Panc1 (cell line): ENCODE data around the gene HOXD11. TPM values are rescaled to one million over a fixed set of nuclear protein-coding genes. Genes with fewer than 3 reads are reported as not detected.
A peak's percentile ranks its signal among the peaks of the same experiment; 100 is the strongest.

ENCODE experiments used
- ATAC-seq: fragments of 200-7000 bp; cut with Tn5 transposase; 2 replicates; pipeline ENCODE4 v1.9.1; 2020; ENCODE audit warnings: mild to moderate bottlenecking, moderate library complexity
- BruUV-seq: library from RNA; stranded (reverse); fragments of 400-500 nt; replicated peaks from 2 replicates; lab custom pipeline; 2021; lab: Mats Ljungman, UMichigan
- CTCF ChIA-PET: fragments of 300-600 bp; sonication (Branson Sonifier 250); formaldehyde crosslinking; loops from one replicate; lab custom pipeline; 2022; ENCODE audit warnings: antibody characterized with exemption; lab: Charles Lee
- POLR2A ChIA-PET: fragments of 300-600 bp; sonication (Branson Sonifier 250); formaldehyde crosslinking; loops from one replicate; lab custom pipeline; 2022; ENCODE audit warnings: antibody characterized with exemption; lab: Charles Lee
- DNase-seq: peaks from one replicate; pipeline ENCODE4 v3.0.0-alpha.2; 2010; ENCODE audit warnings: low read depth, low spot score
- H3K27ac ChIP-seq: 2 replicates; pipeline ENCODE4 v1.5.1; 2011; ENCODE audit warnings: mild to moderate bottlenecking, low read length, inconsistent platforms
- H3K27me3 ChIP-seq: fragments of 200-500 bp; sonication (Bioruptor generic); 2 replicates; pipeline ENCODE4 v1.6.0; 2014; ENCODE audit warnings: low read length, inconsistent platforms; ENCODE audit not compliant: control insufficient read depth, insufficient read depth
- H3K36me3 ChIP-seq: fragments of 200-500 bp; sonication (Bioruptor generic); 2 replicates; pipeline ENCODE4 v1.5.1; 2014; ENCODE audit warnings: inconsistent platforms, mild to moderate bottlenecking, low read length, moderate library complexity; ENCODE audit not compliant: control insufficient read depth, insufficient read depth
- H3K4me1 ChIP-seq: 2 replicates; pipeline ENCODE4 v1.5.1; 2011; ENCODE audit warnings: inconsistent platforms, mild to moderate bottlenecking, low read length, moderate library complexity; ENCODE audit not compliant: control insufficient read depth, insufficient read depth
- H3K4me3 ChIP-seq, 2 experiments: 2 replicates each; pipeline ENCODE4 v1.5.1; 2011 to 2012; ENCODE audit warnings: low read depth in 2 of 2, low read length in 2 of 2, mild to moderate bottlenecking in 2 of 2, inconsistent platforms in 1 of 2, moderate library complexity in 1 of 2
- H3K9me3 ChIP-seq: fragments of 200-500 bp; sonication (Bioruptor generic); 2 replicates; pipeline ENCODE4 v1.5.1; 2014; ENCODE audit warnings: low read depth, mild to moderate bottlenecking, inconsistent platforms, low read length, moderate library complexity; ENCODE audit not compliant: control insufficient read depth, insufficient read depth
- CTCF ChIP-seq: fragments of 450-650 bp; IDR thresholded peaks from 2 replicates; pipeline ENCODE4 v1.5.1; 2017; ENCODE audit warnings: mild to moderate bottlenecking
- POLR2AphosphoS5 ChIP-seq: IDR thresholded peaks from 2 replicates; pipeline ENCODE4 v1.6.1; 2012; ENCODE audit warnings: mild to moderate bottlenecking, low read depth, low read length, moderate library complexity
- REST ChIP-seq, 2 experiments: IDR thresholded peaks; 2 replicates each; pipeline ENCODE4 v1.6.1; 2011 to 2012; ENCODE audit warnings: low read depth in 2 of 2, control low read depth in 1 of 2, low read length in 1 of 2, mild to moderate bottlenecking in 1 of 2, moderate library complexity in 1 of 2; ENCODE audit not compliant: insufficient read depth in 1 of 2
- SIN3A ChIP-seq: IDR thresholded peaks from 2 replicates; pipeline ENCODE4 v1.6.1; 2012; ENCODE audit warnings: low read depth, mild to moderate bottlenecking, low read length, moderate library complexity, borderline replicate concordance; ENCODE audit not compliant: insufficient read depth
- TCF7L2 ChIP-seq: IDR thresholded peaks from 2 replicates; pipeline ENCODE4 v1.6.1; 2011; ENCODE audit warnings: mild to moderate bottlenecking, low read depth, low read length, inconsistent platforms
- in situ Hi-C: cut with HindIII; loops from 2 replicates; pipeline ENCODE4 v1.10.0; 2016; ENCODE audit warnings: low sequenced_read_pairs, low pct_unique_long_range_greater_than_20kb
- intact Hi-C: fragments of 100-400 bp; cut with micrococcal nuclease; formaldehyde crosslinking; loops from one replicate; pipeline ENCODE4 v1.10.0; 2022; ENCODE audit not compliant: unreplicated experiment
- total RNA-seq: library from RNA; stranded (reverse); gene quantifications from one replicate; pipeline ENCODE4 v1.2.1, GENCODE V29; 2021; ENCODE audit not compliant: unreplicated experiment

Gene HOXD11
- total RNA-seq, 1 experiment from 2014 or later = 0.49 TPM

- no peaks in the 10 kb centered on the region for H3K9me3 ChIP-seq
- ATAC-seq (no peak), DNase-seq (no peak)
- H3K4me3 ChIP-seq = peak overlapping the region; percentile 55 to 58
- no TSS peak for BruUV-seq
- H3K4me1 ChIP-seq = peaks cover 9% of the 10 kb centered on the region
- no peak for TF ChIP-seq SIN3A
- TF ChIP-seq CTCF = no peak
- TF ChIP-seq POLR2AphosphoS5 = no peak
- no peak for TF ChIP-seq TCF7L2
- no peak for TF ChIP-seq REST (IDR thresholded peaks at IDR 0.05; ENCODE audit: insufficient read depth in 1 of 2, low read depth in 2 of 2, low read length in 1 of 2)
- intact Hi-C loops = loop anchor here (2.0 kb wide), 1 partner anchor 315 kb away; no protein-coding TSS in a partner anchor
- H3K27me3 ChIP-seq = no peaks in the 10 kb centered on the region
- no peaks in the 10 kb centered on the region for H3K36me3 ChIP-seq
- peak overlapping the region; percentile 77 for H3K27ac ChIP-seq
- ChIA-PET POLR2A (interaction anchor here (0.7 kb wide), 1 partner anchor 498 kb away, joined by 22 read pairs; no protein-coding TSS in a partner anchor), CTCF (interaction anchor here (0.5 to 2.5 kb wide), 19 partner anchors 11 to 808 kb away, joined by 3 to 37 read pairs (median 5); no protein-coding TSS in a partner anchor)
- in situ Hi-C loops = no loop called here
Observed at GRCh38 chr2:176139661-176140512, 32.8 kb downstream of the HOXD11 start.

- POLR2A ChIA-PET = interaction anchor here (0.5 to 0.7 kb wide), 2 partner anchors 253 to 497 kb away, joined by 3 to 22 read pairs; no protein-coding TSS in a partner anchor
- H3K9me3 ChIP-seq = no peaks in the 10 kb centered on the region
- ATAC-seq (peak; percentile 92), DNase-seq (no peak)
- intact Hi-C loops (loop anchor here (1.0 to 2.0 kb wide), 2 partner anchors 314 to 414 kb away; no protein-coding TSS in a partner anchor), in situ Hi-C loops (no loop called here)
- CTCF ChIA-PET = interaction anchor here (0.6 to 2.5 kb wide), 12 partner anchors 10 to 808 kb away, joined by 3 to 37 read pairs (median 5); no protein-coding TSS in a partner anchor
- H3K36me3 ChIP-seq = no peaks in the 10 kb centered on the region
- no TSS peak for BruUV-seq
- TF ChIP-seq SIN3A (no peak), CTCF (peak; percentile 96)
- no peaks in the 10 kb centered on the region for H3K27me3 ChIP-seq
- peaks cover 4% of the 10 kb centered on the region; the same call in 1 of the 2 replicates for H3K4me1 ChIP-seq
- H3K27ac ChIP-seq = peak overlapping the region; percentile 71
- peak overlapping the region; percentile 48 to 58 for H3K4me3 ChIP-seq
Observed at GRCh38 chr2:176140513-176141317, 33.6 kb downstream of the HOXD11 start.
